CD4-positive, alpha-beta T cell treated with Interleukin-6 for 4 hours (primary cell): ENCODE measurements around the gene SYNDIG1.

Experiments used
- DNase-seq: peaks from one replicate; pipeline ENCODE4 v3.0.0-alpha.2; 2020; ENCODE audit warnings: mixed read lengths

Gene SYNDIG1

GRCh38 chr20:24529369-24529719 lies 59.9 kb downstream of the SYNDIG1 start:
- no peak for DNase-seq

GRCh38 chr20:24530131-24530680 lies 60.8 kb downstream of the SYNDIG1 start:
- DNase-seq, result no peak

GRCh38 chr20:24531202-24531601 lies 61.8 kb downstream of the SYNDIG1 start:
- no peak for DNase-seq

GRCh38 chr20:24531631-24532419 lies 62.4 kb downstream of the SYNDIG1 start:
- no peak for DNase-seq

GRCh38 chr20:24533449-24533848 lies 64.0 kb downstream of the SYNDIG1 start:
- no peak for DNase-seq

GRCh38 chr20:24534282-24534681 lies 64.9 kb downstream of the SYNDIG1 start:
- no peak for DNase-seq

GRCh38 chr20:24535941-24536730 lies 66.7 kb downstream of the SYNDIG1 start:
- DNase-seq, result no peak

GRCh38 chr20:24537210-24537609 lies 67.8 kb downstream of the SYNDIG1 start:
- DNase-seq, result no peak

GRCh38 chr20:24542721-24543120 lies 73.3 kb downstream of the SYNDIG1 start:
- DNase-seq, result no peak

GRCh38 chr20:24543168-24543567 lies 73.7 kb downstream of the SYNDIG1 start:
- no peak for DNase-seq

- DNase-seq, result no peak
Observed at GRCh38 chr20:24543741-24544140, 74.3 kb downstream of the SYNDIG1 start.

GRCh38 chr20:24544371-24544770 lies 74.9 kb downstream of the SYNDIG1 start:
- no peak for DNase-seq

GRCh38 chr20:24545168-24545567 lies 75.7 kb downstream of the SYNDIG1 start:
- DNase-seq, result no peak

- DNase-seq, result no peak
Observed at GRCh38 chr20:24546232-24546892, 76.9 kb downstream of the SYNDIG1 start.

- DNase-seq, result no peak
Observed at GRCh38 chr20:24547967-24548366, 78.5 kb downstream of the SYNDIG1 start.

- no peak for DNase-seq
Observed at GRCh38 chr20:24559114-24559732, 89.8 kb downstream of the SYNDIG1 start.

GRCh38 chr20:24560571-24561491 lies 91.4 kb downstream of the SYNDIG1 start:
- DNase-seq, result no peak

GRCh38 chr20:24565835-24566351 lies 96.5 kb downstream of the SYNDIG1 start:
- DNase-seq, result no peak

GRCh38 chr20:24566656-24567055 lies 97.2 kb downstream of the SYNDIG1 start:
- DNase-seq, result no peak

GRCh38 chr20:24567508-24567907 lies 98.1 kb downstream of the SYNDIG1 start:
- DNase-seq, result no peak

GRCh38 chr20:24568842-24569241 lies 99.4 kb downstream of the SYNDIG1 start:
- DNase-seq, result no peak

- DNase-seq, result no peak
Observed at GRCh38 chr20:24571159-24571558, 101.7 kb downstream of the SYNDIG1 start.
